K562 (cell line): ENCODE results near the gene GPALPP1. TPM values are rescaled to one million over a fixed set of nuclear protein-coding genes. Genes with fewer than 3 reads are reported as not detected.

Experiments used
- ATAC-seq: fragments of 200-7000 bp; cut with Tn5 transposase; 3 replicates; pipeline ENCODE4 v1.9.1; 2020; ENCODE audit warnings: moderate library complexity
- BruUV-seq: library from RNA; stranded (reverse); fragments of 400-500 nt; replicated peaks from 2 replicates; lab custom pipeline; 2021; lab: Mats Ljungman, UMichigan
- CTCF ChIA-PET: fragments of 300-600 bp; formaldehyde crosslinking; extraction: SDS; loops from one replicate; lab custom pipeline; 2021; ENCODE audit warnings: low intra/inter-chr PET ratio; lab: Yijun Ruan, JAX
- POLR2A ChIA-PET: fragments of 300-600, 350-650 bp; sonication (Branson Sonifier 250); formaldehyde crosslinking; extraction: SDS; loops from one replicate; lab custom pipeline; 2021; ENCODE audit warnings: antibody characterized with exemption, inconsistent platforms; lab: Yijun Ruan, JAX
- DNase-seq, 4 experiments: peaks; one replicate each; pipeline versions ENCODE4 v3.0.0 to v3.0.0-alpha.2; 2011 to 2018; ENCODE audit warnings: low spot score in 3 of 4, mixed read lengths in 3 of 4; ENCODE audit errors: extremely low read depth in 1 of 4
- FAIRE-seq: peaks from 2 replicates; lab custom pipeline; 2011; peaks lifted over from hg19 to GRCh38; lab: Jason Lieb, UNC
- H2AFZ ChIP-seq: 2 replicates; pipeline ENCODE4 v1.6.0; 2011; ENCODE audit warnings: low read depth, low read length, control low read depth, inconsistent platforms
- H3K27ac ChIP-seq: fragments of 200-600 bp; 3 replicates; pipeline ENCODE4 v1.8.0; 2011; ENCODE audit warnings: low read depth, mild to moderate bottlenecking, control low read depth, inconsistent platforms, low read length, moderate library complexity, mixed read lengths; ENCODE audit errors: extremely low read depth
- H3K27me3 ChIP-seq, 2 experiments: fragments of 300-600 bp in 1 of 2; 2 replicates in 1 of 2; 3 replicates in 1 of 2; pipeline versions ENCODE4 v1.6.0 to v1.8.0; 2011; ENCODE audit warnings: inconsistent platforms in 2 of 2, low read length in 2 of 2, mild to moderate bottlenecking in 1 of 2, mixed read lengths in 1 of 2, moderate library complexity in 1 of 2; ENCODE audit not compliant: control insufficient read depth in 2 of 2, insufficient read depth in 2 of 2
- H3K36me3 ChIP-seq: fragments of 300-600 bp; 3 replicates; pipeline ENCODE4 v1.8.0; 2011; ENCODE audit warnings: mild to moderate bottlenecking, low read length, inconsistent platforms; ENCODE audit not compliant: control insufficient read depth, insufficient read depth
- H3K4me1 ChIP-seq, 2 experiments: fragments of 200-600 bp in 1 of 2; replicated peaks in 1 of 2; 2 replicates in 1 of 2; 3 replicates in 1 of 2; pipeline versions ENCODE4 v1.5.1 to v1.8.0; 2011; ENCODE audit warnings: inconsistent platforms in 2 of 2, low read length in 2 of 2, mild to moderate bottlenecking in 1 of 2, mixed read lengths in 1 of 2, moderate library complexity in 1 of 2; ENCODE audit not compliant: control insufficient read depth in 2 of 2, insufficient read depth in 2 of 2
- H3K4me2 ChIP-seq: 2 replicates; pipeline ENCODE4 v1.6.1; 2011; ENCODE audit warnings: low read length, control low read depth, inconsistent platforms, mixed read lengths; ENCODE audit not compliant: insufficient read depth
- H3K4me3 ChIP-seq: fragments of 200-600 bp; sonication (generic), shearing (Covaris generic); 2 replicates; pipeline ENCODE4 v1.5.1; 2016; ENCODE audit warnings: control low read depth, inconsistent platforms
- H3K79me2 ChIP-seq: fragments of 200-600 bp; 3 replicates; pipeline ENCODE4 v1.8.0; 2011; ENCODE audit warnings: low read length, inconsistent platforms; ENCODE audit not compliant: control insufficient read depth, insufficient read depth
- H3K9ac ChIP-seq, 2 experiments: 2 replicates each; pipeline versions ENCODE4 v1.6.0 to v1.6.1; 2011; ENCODE audit warnings: low read depth in 2 of 2, low read length in 2 of 2, control low read depth in 1 of 2, inconsistent platforms in 1 of 2, mild to moderate bottlenecking in 1 of 2, mixed read lengths in 1 of 2; ENCODE audit not compliant: insufficient read depth in 1 of 2
- H3K9me1 ChIP-seq: one replicate; pipeline ENCODE4 v1.6.0; 2011; ENCODE audit warnings: inconsistent platforms, mild to moderate bottlenecking, low read length, moderate library complexity; ENCODE audit not compliant: control insufficient read depth, insufficient read depth
- H3K9me3 ChIP-seq: replicated peaks from 2 replicates; pipeline ENCODE4 v1.5.1; 2011; ENCODE audit warnings: low read depth, low read length, inconsistent platforms; ENCODE audit not compliant: control insufficient read depth, insufficient read depth
- H4K20me1 ChIP-seq: replicated peaks from 2 replicates; pipeline ENCODE4 v1.6.1; 2011; ENCODE audit warnings: low read length, inconsistent platforms, mixed read lengths; ENCODE audit not compliant: control insufficient read depth, insufficient read depth
- BACH1 ChIP-seq: fragments of 200-800 bp; sonication (Bioruptor generic); IDR thresholded peaks from 2 replicates; pipeline ENCODE4 v1.6.1; 2016; ENCODE audit warnings: missing genetic modification characterization, missing compliant biosample characterization
- DACH1 ChIP-seq: fragments of 450-650 bp; IDR thresholded peaks from 2 replicates; pipeline ENCODE4 v1.6.1; 2018; ENCODE audit not compliant: partially characterized antibody
- HES1 ChIP-seq: fragments of 450-650 bp; IDR thresholded peaks from 2 replicates; pipeline ENCODE4 v1.6.1; 2016; ENCODE audit warnings: low read depth, mild to moderate bottlenecking, moderate library complexity
- KLF10 ChIP-seq: fragments of 250-450 bp; sonication (Bioruptor Pico); IDR thresholded peaks from 2 replicates; pipeline ENCODE4 v1.6.1; 2021; ENCODE audit warnings: matching md5 sums
- OTX1 ChIP-seq: fragments of 450-650 bp; formaldehyde crosslinking; IDR thresholded peaks from 2 replicates; pipeline ENCODE4 v1.4.0; 2022; ENCODE audit warnings: mild to moderate bottlenecking
- PPARD ChIP-seq: fragments of 250-450 bp; sonication (Bioruptor Pico); IDR thresholded peaks from 2 replicates; pipeline ENCODE4 v1.8.0; 2022; ENCODE audit warnings: inconsistent platforms, mild to moderate bottlenecking, moderate library complexity
- REST ChIP-seq, 2 experiments: fragments of 450-650 bp; formaldehyde crosslinking in 1 of 2; IDR thresholded peaks; 2 replicates each; pipeline versions ENCODE4 v1.4.0 to v1.6.1; 2014 to 2020; ENCODE audit warnings: mild to moderate bottlenecking in 2 of 2, borderline replicate concordance in 1 of 2, low read depth in 1 of 2
- ZC3H8 ChIP-seq: fragments of 450-650 bp; IDR thresholded peaks from 2 replicates; pipeline ENCODE4 v1.6.1; 2017
- ZNF354B ChIP-seq: fragments of 250-450 bp; sonication (Bioruptor Pico); IDR thresholded peaks from 2 replicates; pipeline ENCODE4 v1.4.0; 2020
- WGBS: fragments of 100-300 bp; shearing (Covaris generic); methylation state at CpG from one replicate; pipeline ENCODE4 v1.1.6; 2016; ENCODE audit warnings: low coverage, mixed read lengths; ENCODE audit not compliant: insufficient coverage; ENCODE audit errors: missing lambda C conversion rate; 5-methylcytosine and 5-hydroxymethylcytosine counted together
- in situ Hi-C: fragments of 300-500 bp; cut with MboI; formaldehyde crosslinking; loops from 4 replicates; pipeline ENCODE4 v1.15.0; 2018; ENCODE audit warnings: inconsistent platforms, mixed read lengths
- intact Hi-C: fragments of 100-400 bp; cut with micrococcal nuclease; formaldehyde crosslinking; loops from 2 replicates; pipeline ENCODE4 v1.14.2; 2022
- polyA plus RNA-seq, 8 experiments: library from polyadenylated mRNA; depleted of rRNA in 4 of 8; stranded (reverse) in 5 of 8; unstranded in 3 of 8; fragments of >200 nt; fragmentation: Nextera tagmentation in 2 of 8; fragmentation: Illumina TruSeq in 1 of 8; extraction: Ambion mirVana in 2 of 8; extraction: Trizol in 1 of 8; gene quantifications; 2 replicates each; pipeline versions ENCODE4 v1.2.1 to v1.2.3, GENCODE V29; 2011 to 2014; ENCODE audit warnings: inconsistent platforms in 1 of 8, missing spikeins in 1 of 8
- total RNA-seq, 7 experiments: library from RNA; depleted of rRNA in 6 of 7; stranded (reverse); fragments of >200 nt in 6 of 7; fragmentation: Illumina TruSeq in 2 of 7; extraction: Trizol in 2 of 7; gene quantifications; 2 replicates each; pipeline versions ENCODE4 v1.2.1 to v1.2.3, GENCODE V29; 2011 to 2021; ENCODE audit warnings: low replicate concordance in 1 of 7

The GPALPP1 gene
- total and polyA plus RNA-seq, 9 of the 15 experiments (the other 6 are each of a cell fraction or from before 2014, with no cell fraction given): 8.1 to 22.3 (median 18.5) TPM

GRCh38 chr13:45004096-45004495 lies 14.8 kb downstream of the GPALPP1 start:
- in situ Hi-C loops (no loop called here), intact Hi-C loops (no loop called here)
- TF ChIP-seq ZNF354B: no peak
- TF ChIP-seq ZC3H8: no peak
- TF ChIP-seq BACH1: no peak
- TF ChIP-seq OTX1 (CRISPR knock-in tag): no peak
- no peak for TF ChIP-seq KLF10 (CRISPR knock-in tag)
- no peak overlapping the region for H3K4me3 ChIP-seq
- no peaks in the 10 kb centered on the region for H3K9me1 ChIP-seq
- H3K9ac ChIP-seq: no peak overlapping the region
- H2AFZ ChIP-seq: no peak overlapping the region
- BruUV-seq: no TSS peak
- POLR2A ChIA-PET: interaction anchor here (0.6 kb wide), 1 partner anchor 15 kb away, joined by 3 read pairs; the partner anchor contains the start of gene NUFIP1
- H3K4me2 ChIP-seq: no peak overlapping the region
- no peak for FAIRE-seq
- CTCF ChIA-PET: no interaction called here
- no peak overlapping the region for H3K27ac ChIP-seq
- H3K79me2 ChIP-seq: no peaks in the 10 kb centered on the region
- DNase-seq: no peak
- H3K4me1 ChIP-seq: no peaks in the 10 kb centered on the region
- ATAC-seq: no peak
- WGBS: 90% methylated on average over 2 of the region's 2 CpGs
- no peaks in the 10 kb centered on the region for H3K27me3 ChIP-seq
- no peaks in the 10 kb centered on the region for H4K20me1 ChIP-seq
- peaks cover 21% of the 10 kb centered on the region; the same call in 2 of the 3 replicates for H3K36me3 ChIP-seq
- H3K9me3 ChIP-seq: no peaks in the 10 kb centered on the region

GRCh38 chr13:45007225-45007624 lies 17.9 kb downstream of the GPALPP1 start:
- in situ Hi-C loops (no loop called here), intact Hi-C loops (no loop called here)
- ATAC-seq (no peak), DNase-seq (no peak), FAIRE-seq (no peak)
- Histone ChIP-seq H3K27me3 (no peaks in the 10 kb centered on the region), H2AFZ (no peak overlapping the region), H3K4me2 (no peak overlapping the region), H3K9me3 (no peaks in the 10 kb centered on the region), H4K20me1 (no peaks in the 10 kb centered on the region), H3K36me3 (peaks cover 33% of the 10 kb centered on the region; the same call in 2 of the 3 replicates), H3K4me3 (no peak overlapping the region), H3K9ac (no peak overlapping the region), H3K4me1 (no peaks in the 10 kb centered on the region), H3K27ac (no peak overlapping the region), H3K79me2 (no peaks in the 10 kb centered on the region), H3K9me1 (no peaks in the 10 kb centered on the region)
- no TSS peak for BruUV-seq
- ChIA-PET CTCF (no interaction called here), POLR2A (interaction anchor here (0.6 kb wide), 1 partner anchor 507 kb away, joined by 3 read pairs; no protein-coding TSS in a partner anchor)
- TF ChIP-seq REST (IDR thresholded peaks at IDR 0.05; ENCODE audit: borderline replicate concordance) (no peak), REST (CRISPR knock-in tag; IDR thresholded peaks at IDR 0.05; ENCODE audit: low read depth) (no peak), PPARD (CRISPR knock-in tag) (no peak), DACH1 (no peak), HES1 (no peak)
